Astrocyte (in vitro differentiated cells and primary cell): ENCODE measurements around the gene GALT. TPM values are rescaled to one million over a fixed set of nuclear protein-coding genes. Genes with fewer than 3 reads are reported as not detected.

ENCODE experiments used
- DNase-seq: peaks from one replicate; pipeline ENCODE4 v3.0.0-alpha.2; 2010; ENCODE audit warnings: low read depth
- FAIRE-seq: peaks from 2 replicates; lab custom pipeline; 2011; peaks lifted over from hg19 to GRCh38; lab: Jason Lieb, UNC
- H2AFZ ChIP-seq: 2 replicates; pipeline ENCODE4 v1.6.0; 2012; ENCODE audit warnings: low read depth, low read length, inconsistent platforms
- H3K27ac ChIP-seq: 2 replicates; pipeline ENCODE4 v1.5.1; 2011; ENCODE audit warnings: low read depth, low read length, inconsistent platforms
- H3K27me3 ChIP-seq: 2 replicates; pipeline ENCODE4 v1.6.0; 2011; ENCODE audit warnings: low read length, inconsistent platforms; ENCODE audit not compliant: insufficient read depth
- H3K36me3 ChIP-seq: 2 replicates; pipeline ENCODE4 v1.5.1; 2011; ENCODE audit warnings: low read length, inconsistent platforms; ENCODE audit not compliant: insufficient read depth
- H3K4me1 ChIP-seq: 2 replicates; pipeline ENCODE4 v1.5.1; 2011; ENCODE audit warnings: low read length, inconsistent platforms; ENCODE audit not compliant: insufficient read depth
- H3K4me2 ChIP-seq: 2 replicates; pipeline ENCODE4 v1.6.0; 2012; ENCODE audit warnings: low read length, inconsistent platforms
- H3K4me3 ChIP-seq: 2 replicates; pipeline ENCODE4 v1.5.1; 2011; ENCODE audit warnings: low read depth, mild to moderate bottlenecking, low read length, inconsistent platforms; ENCODE audit not compliant: insufficient read depth
- H3K79me2 ChIP-seq: 2 replicates; pipeline ENCODE4 v1.6.0; 2012; ENCODE audit warnings: mild to moderate bottlenecking, low read length, inconsistent platforms; ENCODE audit not compliant: insufficient read depth
- H3K9ac ChIP-seq: 2 replicates; pipeline ENCODE4 v1.6.0; 2012; ENCODE audit warnings: mild to moderate bottlenecking, low read length, inconsistent platforms
- H3K9me3 ChIP-seq: 2 replicates; pipeline ENCODE4 v1.5.1; 2012; ENCODE audit warnings: low read depth, mild to moderate bottlenecking, low read length, inconsistent platforms; ENCODE audit not compliant: insufficient read depth
- H4K20me1 ChIP-seq: 2 replicates; pipeline ENCODE4 v1.6.0; 2012; ENCODE audit warnings: low read length, inconsistent platforms; ENCODE audit not compliant: insufficient read depth
- H3K27ac Mint-ChIP-seq: one replicate; pipeline ENCODE4 v1.8.0; 2021; ENCODE audit warnings: mild to moderate bottlenecking, mixed read lengths; ENCODE audit not compliant: unreplicated experiment
- H3K27me3 Mint-ChIP-seq: one replicate; pipeline ENCODE4 v1.8.0; 2021; ENCODE audit warnings: low read depth, mixed read lengths; ENCODE audit not compliant: unreplicated experiment
- H3K36me3 Mint-ChIP-seq: one replicate; pipeline ENCODE4 v1.8.0; 2021; ENCODE audit warnings: low read depth, mixed read lengths; ENCODE audit not compliant: unreplicated experiment
- H3K4me1 Mint-ChIP-seq: one replicate; pipeline ENCODE4 v1.8.0; 2021; ENCODE audit warnings: low read depth, mixed read lengths; ENCODE audit not compliant: unreplicated experiment
- H3K4me3 Mint-ChIP-seq: one replicate; pipeline ENCODE4 v1.8.0; 2021; ENCODE audit warnings: mild to moderate bottlenecking, moderate library complexity, mixed read lengths; ENCODE audit not compliant: unreplicated experiment
- H3K9me3 Mint-ChIP-seq: one replicate; pipeline ENCODE4 v1.8.0; 2021; ENCODE audit warnings: mild to moderate bottlenecking, mixed read lengths; ENCODE audit not compliant: unreplicated experiment
- CTCF ChIP-seq: IDR thresholded peaks from 2 replicates; pipeline ENCODE4 v1.5.1; 2011; ENCODE audit warnings: low read depth, mild to moderate bottlenecking, inconsistent platforms, low read length, moderate library complexity; ENCODE audit not compliant: insufficient read depth
- EZH2 ChIP-seq: IDR thresholded peaks from 2 replicates; pipeline ENCODE4 v1.6.1; 2012; ENCODE audit warnings: mild to moderate bottlenecking, low read length, inconsistent platforms; ENCODE audit not compliant: insufficient read depth
- total RNA-seq: library from RNA; stranded (reverse); gene quantifications from 2 replicates; pipeline ENCODE4 v1.2.1, GENCODE V29; 2021

Gene GALT
- total RNA-seq, 1 donor from 2014 or later, result 30.7 TPM

GRCh38 chr9:34688329-34689115 is 42.0 kb downstream of the GALT start:
- no peak for DNase-seq
- H3K27ac ChIP-seq, result no peak overlapping the region
- peaks cover 2% of the 10 kb centered on the region for H3K27me3 ChIP-seq
- H3K4me1 Mint-ChIP-seq, result no peaks in the 10 kb centered on the region
- H3K36me3 ChIP-seq, result no peaks in the 10 kb centered on the region
- no peaks in the 10 kb centered on the region for H3K9me3 ChIP-seq
- TF ChIP-seq CTCF (no peak), EZH2 (no peak)
- H3K27me3 Mint-ChIP-seq, result peaks cover 28% of the 10 kb centered on the region
- H4K20me1 ChIP-seq, result no peaks in the 10 kb centered on the region
- no peaks in the 10 kb centered on the region for H3K4me1 ChIP-seq
- H3K4me2 ChIP-seq, result no peak overlapping the region
- no peak overlapping the region for H3K4me3 ChIP-seq
- FAIRE-seq, result no peak
- no peak overlapping the region for H3K27ac Mint-ChIP-seq
- H3K9ac ChIP-seq, result no peak overlapping the region
- no peak overlapping the region for H2AFZ ChIP-seq
- H3K79me2 ChIP-seq, result no peaks in the 10 kb centered on the region
- H3K4me3 Mint-ChIP-seq, result no peak overlapping the region
- H3K36me3 Mint-ChIP-seq, result peaks cover 21% of the 10 kb centered on the region
- H3K9me3 Mint-ChIP-seq, result peaks cover 8% of the 10 kb centered on the region

GRCh38 chr9:34689116-34689470 is 42.6 kb downstream of the GALT start:
- no peak overlapping the region for H3K27ac ChIP-seq
- H3K9me3 ChIP-seq, result no peaks in the 10 kb centered on the region
- H3K9me3 Mint-ChIP-seq, result peaks cover 8% of the 10 kb centered on the region
- no peak overlapping the region for H3K4me2 ChIP-seq
- no peaks in the 10 kb centered on the region for H3K36me3 ChIP-seq
- H4K20me1 ChIP-seq, result no peaks in the 10 kb centered on the region
- no peaks in the 10 kb centered on the region for H3K4me1 ChIP-seq
- H3K4me3 Mint-ChIP-seq, result no peak overlapping the region
- H3K27me3 ChIP-seq, result peaks cover 2% of the 10 kb centered on the region
- peaks cover 28% of the 10 kb centered on the region for H3K27me3 Mint-ChIP-seq
- DNase-seq (no peak), FAIRE-seq (no peak)
- no peak overlapping the region for H2AFZ ChIP-seq
- H3K4me1 Mint-ChIP-seq, result no peaks in the 10 kb centered on the region
- H3K36me3 Mint-ChIP-seq, result peaks cover 18% of the 10 kb centered on the region
- H3K9ac ChIP-seq, result no peak overlapping the region
- TF ChIP-seq CTCF, result no peak
- no peak for TF ChIP-seq EZH2
- H3K79me2 ChIP-seq, result no peaks in the 10 kb centered on the region
- no peak overlapping the region for H3K4me3 ChIP-seq
- no peak overlapping the region for H3K27ac Mint-ChIP-seq

GRCh38 chr9:34689512-34689911 is 43.0 kb downstream of the GALT start:
- Histone ChIP-seq H3K9me3 (no peaks in the 10 kb centered on the region), H3K36me3 (no peaks in the 10 kb centered on the region), H2AFZ (no peak overlapping the region), H3K9ac (no peak overlapping the region), H4K20me1 (no peaks in the 10 kb centered on the region), H3K79me2 (no peaks in the 10 kb centered on the region), H3K27ac (no peak overlapping the region), H3K4me2 (no peak overlapping the region), H3K4me1 (no peaks in the 10 kb centered on the region), H3K4me3 (no peak overlapping the region), H3K27me3 (peaks cover 2% of the 10 kb centered on the region)
- TF ChIP-seq EZH2 (no peak), CTCF (no peak)
- Mint-ChIP-seq H3K36me3 (peaks cover 16% of the 10 kb centered on the region), H3K9me3 (peaks cover 8% of the 10 kb centered on the region), H3K27me3 (peaks cover 28% of the 10 kb centered on the region), H3K4me1 (no peaks in the 10 kb centered on the region), H3K27ac (no peak overlapping the region), H3K4me3 (no peak overlapping the region)
- DNase-seq (no peak), FAIRE-seq (no peak)
